ENCODE measurements around the gene SPNS2.

DNA sequence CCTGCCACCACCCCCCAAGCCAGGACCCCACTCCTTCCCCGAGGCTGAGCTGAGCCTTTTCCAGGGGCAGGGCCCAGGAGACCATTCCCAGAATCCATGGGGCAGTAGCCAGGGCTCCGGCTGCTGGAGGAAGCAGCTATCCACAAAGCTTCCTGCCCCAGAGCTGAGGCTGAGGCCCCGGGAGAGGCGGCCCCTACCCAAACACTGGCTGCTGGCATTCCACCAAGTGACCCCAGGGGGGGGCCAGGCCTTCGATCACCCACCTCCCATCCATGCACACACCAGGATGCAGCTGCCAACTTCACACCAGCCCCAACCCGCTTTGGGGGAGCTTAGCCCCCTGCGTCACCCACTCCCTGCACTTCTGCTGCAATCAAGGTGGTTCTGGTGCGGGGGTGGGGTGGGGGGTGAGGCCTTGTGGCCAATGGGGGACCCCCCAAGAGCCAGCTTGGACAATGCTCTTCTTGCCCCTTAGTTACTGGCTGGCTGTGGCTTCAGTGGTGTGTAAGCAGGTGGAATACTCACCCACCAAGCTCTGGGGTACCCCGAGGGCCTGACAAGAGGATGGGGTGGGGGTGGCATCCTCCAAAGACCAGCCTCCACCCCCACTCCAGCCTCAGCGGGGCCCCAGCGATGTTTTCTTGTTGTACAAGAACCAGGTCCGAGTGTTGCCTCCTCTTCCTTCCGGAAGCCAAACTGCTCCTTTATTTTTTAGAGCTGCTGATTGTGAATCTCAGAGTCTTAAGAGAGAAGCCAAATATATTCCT is 39.7 kb downstream of the SPNS2 start:
- TF ChIP-seq, protein P1, sequence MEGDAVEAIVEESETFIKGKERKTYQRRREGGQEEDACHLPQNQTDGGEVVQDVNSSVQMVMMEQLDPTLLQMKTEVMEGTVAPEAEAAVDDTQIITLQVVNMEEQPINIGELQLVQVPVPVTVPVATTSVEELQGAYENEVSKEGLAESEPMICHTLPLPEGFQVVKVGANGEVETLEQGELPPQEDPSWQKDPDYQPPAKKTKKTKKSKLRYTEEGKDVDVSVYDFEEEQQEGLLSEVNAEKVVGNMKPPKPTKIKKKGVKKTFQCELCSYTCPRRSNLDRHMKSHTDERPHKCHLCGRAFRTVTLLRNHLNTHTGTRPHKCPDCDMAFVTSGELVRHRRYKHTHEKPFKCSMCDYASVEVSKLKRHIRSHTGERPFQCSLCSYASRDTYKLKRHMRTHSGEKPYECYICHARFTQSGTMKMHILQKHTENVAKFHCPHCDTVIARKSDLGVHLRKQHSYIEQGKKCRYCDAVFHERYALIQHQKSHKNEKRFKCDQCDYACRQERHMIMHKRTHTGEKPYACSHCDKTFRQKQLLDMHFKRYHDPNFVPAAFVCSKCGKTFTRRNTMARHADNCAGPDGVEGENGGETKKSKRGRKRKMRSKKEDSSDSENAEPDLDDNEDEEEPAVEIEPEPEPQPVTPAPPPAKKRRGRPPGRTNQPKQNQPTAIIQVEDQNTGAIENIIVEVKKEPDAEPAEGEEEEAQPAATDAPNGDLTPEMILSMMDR (conservative IDR thresholded peaks at IDR 0.05 in 1 of 2, IDR thresholded peaks at IDR 0.05 in 1 of 2; ENCODE audit: extremely low read depth in 1 of 2, insufficient read depth in 1 of 2, low read depth in 1 of 2, low read length in 2 of 2): no peak
- TF ChIP-seq EZH2 (IDR thresholded peaks at IDR 0.05; ENCODE audit: borderline replicate concordance, low read length): no peak

All from mammary epithelial cell (primary cell).